Immature natural killer cell (primary cell): ENCODE measurements around the gene FSHR. TPM values are rescaled to one million over a fixed set of nuclear protein-coding genes. Genes with fewer than 3 reads are reported as not detected.

Experiments
- DNase-seq, 3 donors: peaks; one replicate each; pipeline ENCODE4 v3.0.0; 2022; ENCODE audit warnings: mixed read lengths in 1 of 3
- H3K27ac Mint-ChIP-seq, 6 donors: one replicate each; pipeline ENCODE4 v1.8.0; 2020; ENCODE audit warnings: mixed read lengths in 6 of 6, mild to moderate bottlenecking in 5 of 6, inconsistent platforms in 4 of 6, moderate library complexity in 3 of 6
- H3K27me3 Mint-ChIP-seq, 3 donors: one replicate each; pipeline ENCODE4 v1.8.0; 2020 to 2021; ENCODE audit warnings: low read depth in 3 of 3, mild to moderate bottlenecking in 3 of 3, mixed read lengths in 3 of 3, moderate library complexity in 3 of 3, inconsistent platforms in 1 of 3
- H3K36me3 Mint-ChIP-seq, 3 donors: one replicate each; pipeline ENCODE4 v1.8.0; 2020; ENCODE audit warnings: mixed read lengths in 3 of 3, inconsistent platforms in 2 of 3, mild to moderate bottlenecking in 2 of 3
- H3K4me1 Mint-ChIP-seq, 2 donors: one replicate each; pipeline ENCODE4 v1.8.0; 2020; ENCODE audit warnings: inconsistent platforms in 2 of 2, mild to moderate bottlenecking in 2 of 2, mixed read lengths in 2 of 2, moderate library complexity in 1 of 2
- H3K4me3 Mint-ChIP-seq, 5 donors: one replicate each; pipeline ENCODE4 v1.8.0; 2020; ENCODE audit warnings: mild to moderate bottlenecking in 5 of 5, mixed read lengths in 5 of 5, inconsistent platforms in 3 of 5, moderate library complexity in 3 of 5
- H3K9me3 Mint-ChIP-seq, 6 donors: one replicate each; pipeline ENCODE4 v1.8.0; 2020; ENCODE audit warnings: mild to moderate bottlenecking in 6 of 6, mixed read lengths in 6 of 6, inconsistent platforms in 4 of 6, moderate library complexity in 3 of 6
- polyA plus RNA-seq, 3 donors: library from polyadenylated mRNA; unstranded; fragments of 300-500 nt; fragmentation: Illumina TruSeq; gene quantifications; one replicate each; pipeline ENCODE4 v1.2.3, GENCODE V29; 2021

The FSHR gene
- polyA plus RNA-seq, 3 donors from 2014 or later = not detected

GRCh38 chr2:48954311-48954710 lies 200.0 kb downstream of the FSHR start:
- Mint-ChIP-seq H3K4me1 (no peaks in the 10 kb centered on the region), H3K9me3 (peaks cover 0 to 4% (median 0%) of the 10 kb centered on the region in 6 donors), H3K27ac (no peak overlapping the region), H3K4me3 (no peak overlapping the region), H3K27me3 (peaks cover 0 to 1% (median 0%) of the 10 kb centered on the region in 3 donors), H3K36me3 (no peaks in the 10 kb centered on the region)
- DNase-seq = no peak

GRCh38 chr2:48952614-48953013 lies 201.7 kb downstream of the FSHR start:
- Mint-ChIP-seq H3K4me1 (no peaks in the 10 kb centered on the region), H3K4me3 (no peak overlapping the region), H3K9me3 (peaks cover 0 to 3% (median 0%) of the 10 kb centered on the region in 6 donors), H3K27me3 (peaks cover 0 to 1% (median 0%) of the 10 kb centered on the region in 3 donors), H3K27ac (no peak overlapping the region), H3K36me3 (no peaks in the 10 kb centered on the region)
- no peak for DNase-seq

GRCh38 chr2:48952143-48952542 lies 202.2 kb downstream of the FSHR start:
- peaks cover 0 to 1% (median 0%) of the 10 kb centered on the region in 3 donors for H3K27me3 Mint-ChIP-seq
- H3K9me3 Mint-ChIP-seq = peaks cover 0 to 3% (median 0%) of the 10 kb centered on the region in 6 donors
- no peak overlapping the region for H3K27ac Mint-ChIP-seq
- H3K4me1 Mint-ChIP-seq = no peaks in the 10 kb centered on the region
- DNase-seq = no peak
- no peak overlapping the region for H3K4me3 Mint-ChIP-seq
- no peaks in the 10 kb centered on the region for H3K36me3 Mint-ChIP-seq

- Mint-ChIP-seq H3K4me1 (no peaks in the 10 kb centered on the region), H3K4me3 (no peak overlapping the region), H3K27me3 (no peaks in the 10 kb centered on the region), H3K9me3 (no peaks in the 10 kb centered on the region), H3K36me3 (no peaks in the 10 kb centered on the region), H3K27ac (no peak overlapping the region)
- DNase-seq = no peak
Observed at GRCh38 chr2:48948400-48949125, 205.8 kb downstream of the FSHR start.

- H3K27me3 Mint-ChIP-seq = no peaks in the 10 kb centered on the region
- no peaks in the 10 kb centered on the region for H3K4me1 Mint-ChIP-seq
- no peak overlapping the region for H3K4me3 Mint-ChIP-seq
- DNase-seq = peak; percentile 18 to 34 (median 21)
- no peak overlapping the region for H3K27ac Mint-ChIP-seq
- no peaks in the 10 kb centered on the region for H3K36me3 Mint-ChIP-seq
- no peaks in the 10 kb centered on the region for H3K9me3 Mint-ChIP-seq
Observed at GRCh38 chr2:48946449-48947048, 207.8 kb downstream of the FSHR start.

- no peaks in the 10 kb centered on the region for H3K27me3 Mint-ChIP-seq
- H3K4me1 Mint-ChIP-seq = no peaks in the 10 kb centered on the region
- no peak overlapping the region for H3K27ac Mint-ChIP-seq
- H3K9me3 Mint-ChIP-seq = no peaks in the 10 kb centered on the region
- no peaks in the 10 kb centered on the region for H3K36me3 Mint-ChIP-seq
- DNase-seq = no peak
- H3K4me3 Mint-ChIP-seq = no peak overlapping the region
Observed at GRCh38 chr2:48944956-48945355, 209.4 kb downstream of the FSHR start.

GRCh38 chr2:48943436-48943835 lies 210.9 kb downstream of the FSHR start:
- Mint-ChIP-seq H3K27ac (no peak overlapping the region), H3K4me3 (no peak overlapping the region), H3K9me3 (no peaks in the 10 kb centered on the region), H3K27me3 (no peaks in the 10 kb centered on the region), H3K4me1 (no peaks in the 10 kb centered on the region), H3K36me3 (no peaks in the 10 kb centered on the region)
- no peak for DNase-seq

GRCh38 chr2:48941908-48942307 lies 212.4 kb downstream of the FSHR start:
- Mint-ChIP-seq H3K27ac (no peak overlapping the region), H3K27me3 (peaks cover 0 to 2% (median 0%) of the 10 kb centered on the region in 3 donors), H3K36me3 (no peaks in the 10 kb centered on the region), H3K4me1 (no peaks in the 10 kb centered on the region), H3K4me3 (no peak overlapping the region), H3K9me3 (no peaks in the 10 kb centered on the region)
- no peak for DNase-seq

GRCh38 chr2:48941456-48941855 lies 212.9 kb downstream of the FSHR start:
- Mint-ChIP-seq H3K4me1 (no peaks in the 10 kb centered on the region), H3K36me3 (no peaks in the 10 kb centered on the region), H3K27ac (no peak overlapping the region), H3K27me3 (peaks cover 0 to 2% (median 0%) of the 10 kb centered on the region in 3 donors), H3K4me3 (no peak overlapping the region), H3K9me3 (no peaks in the 10 kb centered on the region)
- DNase-seq = no peak

- Mint-ChIP-seq H3K36me3 (no peaks in the 10 kb centered on the region), H3K9me3 (no peaks in the 10 kb centered on the region), H3K27me3 (peaks cover 0 to 2% (median 0%) of the 10 kb centered on the region in 3 donors), H3K4me1 (no peaks in the 10 kb centered on the region), H3K27ac (no peak overlapping the region), H3K4me3 (no peak overlapping the region)
- DNase-seq = no peak
Observed at GRCh38 chr2:48940606-48941005, 213.7 kb downstream of the FSHR start.

- H3K4me1 Mint-ChIP-seq = no peaks in the 10 kb centered on the region
- no peak overlapping the region for H3K4me3 Mint-ChIP-seq
- DNase-seq = no peak
- peaks cover 0 to 2% (median 0%) of the 10 kb centered on the region in 3 donors for H3K27me3 Mint-ChIP-seq
- no peaks in the 10 kb centered on the region for H3K9me3 Mint-ChIP-seq
- no peak overlapping the region for H3K27ac Mint-ChIP-seq
- H3K36me3 Mint-ChIP-seq = no peaks in the 10 kb centered on the region
Observed at GRCh38 chr2:48939232-48939631, 215.1 kb downstream of the FSHR start.

GRCh38 chr2:48938231-48938630 lies 216.1 kb downstream of the FSHR start:
- Mint-ChIP-seq H3K9me3 (no peaks in the 10 kb centered on the region), H3K4me1 (no peaks in the 10 kb centered on the region), H3K4me3 (no peak overlapping the region), H3K27ac (no peak overlapping the region), H3K27me3 (peaks cover 0 to 2% (median 0%) of the 10 kb centered on the region in 3 donors), H3K36me3 (no peaks in the 10 kb centered on the region)
- no peak for DNase-seq

GRCh38 chr2:48934807-48935206 lies 219.5 kb downstream of the FSHR start:
- no peak for DNase-seq
- Mint-ChIP-seq H3K27me3 (peaks cover 0 to 2% (median 0%) of the 10 kb centered on the region in 3 donors), H3K4me1 (no peaks in the 10 kb centered on the region), H3K9me3 (no peaks in the 10 kb centered on the region), H3K27ac (no peak overlapping the region), H3K4me3 (no peak overlapping the region), H3K36me3 (no peaks in the 10 kb centered on the region)

GRCh38 chr2:48933828-48934497 lies 220.4 kb downstream of the FSHR start:
- no peak overlapping the region for H3K4me3 Mint-ChIP-seq

More at GRCh38 chr2:48933828-48934497, 220.4 kb downstream of the FSHR start:
- H3K9me3 Mint-ChIP-seq = no peaks in the 10 kb centered on the region
- H3K4me1 Mint-ChIP-seq = no peaks in the 10 kb centered on the region
- H3K27me3 Mint-ChIP-seq = peaks cover 0 to 2% (median 0%) of the 10 kb centered on the region in 3 donors
- H3K36me3 Mint-ChIP-seq = no peaks in the 10 kb centered on the region
- DNase-seq = no peak
- no peak overlapping the region for H3K27ac Mint-ChIP-seq
